Keratinocyte (primary cell): ENCODE data around the gene OAS3. TPM values are rescaled to one million over a fixed set of nuclear protein-coding genes. Genes with fewer than 3 reads are reported as not detected.

Experiments
- DNase-seq: peaks from one replicate; pipeline ENCODE4 v3.0.0-alpha.2; 2011; ENCODE audit warnings: low read depth, missing footprints, low spot score
- FAIRE-seq: peaks from 2 replicates; lab custom pipeline; 2011; peaks lifted over from hg19 to GRCh38; lab: Jason Lieb, UNC
- H2AFZ ChIP-seq: 2 replicates; pipeline ENCODE4 v1.6.0; 2012; ENCODE audit warnings: low read length, control low read depth, inconsistent platforms; ENCODE audit not compliant: control insufficient read depth
- H3K27ac ChIP-seq: 2 replicates; pipeline ENCODE4 v1.5.1; 2011; ENCODE audit warnings: low read length; ENCODE audit not compliant: control insufficient read depth, insufficient read depth
- H3K27me3 ChIP-seq: 3 replicates; pipeline ENCODE4 v1.6.0; 2011; ENCODE audit warnings: low read length; ENCODE audit not compliant: control insufficient read depth, insufficient read depth; ENCODE audit errors: extremely low read depth
- H3K36me3 ChIP-seq, 2 experiments: 2 replicates in 1 of 2; 3 replicates in 1 of 2; pipeline ENCODE4 v1.5.1; 2011; ENCODE audit warnings: low read length in 2 of 2, mild to moderate bottlenecking in 1 of 2; ENCODE audit not compliant: control insufficient read depth in 2 of 2, insufficient read depth in 2 of 2; ENCODE audit errors: extremely low read depth in 1 of 2
- H3K4me1 ChIP-seq: 3 replicates; pipeline ENCODE4 v1.5.1; 2011; ENCODE audit warnings: low read length; ENCODE audit not compliant: control insufficient read depth, insufficient read depth; ENCODE audit errors: extremely low read depth
- H3K4me2 ChIP-seq: 3 replicates; pipeline ENCODE4 v1.6.0; 2011; ENCODE audit warnings: low read depth, low read length; ENCODE audit not compliant: control insufficient read depth, insufficient read depth; ENCODE audit errors: extremely low read depth
- H3K4me3 ChIP-seq, 3 experiments: fragments of 200-600 bp in 1 of 3; sonication (generic) in 1 of 3; 2 replicates in 2 of 3; 3 replicates in 1 of 3; pipeline ENCODE4 v1.5.1; 2011 to 2016; ENCODE audit warnings: low read length in 3 of 3, mild to moderate bottlenecking in 3 of 3, control low read depth in 2 of 3, inconsistent platforms in 1 of 3, low read depth in 1 of 3, mixed read lengths in 1 of 3, mixed run types in 1 of 3, moderate library complexity in 1 of 3; ENCODE audit not compliant: control insufficient read depth in 2 of 3, insufficient read depth in 2 of 3; ENCODE audit errors: extremely low read depth in 1 of 3
- H3K79me2 ChIP-seq: 2 replicates; pipeline ENCODE4 v1.6.0; 2012; ENCODE audit warnings: low read length; ENCODE audit not compliant: control insufficient read depth, insufficient read depth
- H3K9ac ChIP-seq: 3 replicates; pipeline ENCODE4 v1.6.0; 2011; ENCODE audit warnings: low read length; ENCODE audit not compliant: control insufficient read depth, insufficient read depth; ENCODE audit errors: extremely low read depth
- H3K9me1 ChIP-seq: 3 replicates; pipeline ENCODE4 v1.6.0; 2011; ENCODE audit warnings: low read length; ENCODE audit not compliant: control insufficient read depth, insufficient read depth; ENCODE audit errors: extremely low read depth
- H3K9me3 ChIP-seq: 2 replicates; pipeline ENCODE4 v1.5.1; 2012; ENCODE audit warnings: low read depth, low read length; ENCODE audit not compliant: control insufficient read depth
- H4K20me1 ChIP-seq: 3 replicates; pipeline ENCODE4 v1.6.0; 2011; ENCODE audit warnings: low read length; ENCODE audit not compliant: control insufficient read depth, insufficient read depth; ENCODE audit errors: extremely low read depth
- CTCF ChIP-seq, 3 experiments: IDR thresholded peaks in 1 of 3; conservative IDR thresholded peaks in 1 of 3; optimal IDR thresholded peaks in 1 of 3; 2 replicates in 2 of 3; 3 replicates in 1 of 3; pipeline versions ENCODE3 to v1.5.1; 2011; ENCODE audit warnings: low read length in 3 of 3, mild to moderate bottlenecking in 3 of 3, moderate library complexity in 2 of 3, control low read depth in 1 of 3, inconsistent platforms in 1 of 3; ENCODE audit not compliant: insufficient read depth in 2 of 3; ENCODE audit errors: extremely low read depth in 1 of 3
- EZH2 ChIP-seq: IDR thresholded peaks from one replicate; pipeline ENCODE4 v1.6.1; 2012; ENCODE audit warnings: inconsistent platforms, mild to moderate bottlenecking, low read length, moderate library complexity
- dilution Hi-C: fragments of 300-500 bp; cut with MboI; formaldehyde crosslinking; loops from one replicate; pipeline ENCODE4 v1.7.0; 2020; ENCODE audit warnings: low sequenced_read_pairs; ENCODE audit not compliant: extremely low pct_ligation_motif_present
- polyA plus RNA-seq, 5 experiments: library from polyadenylated mRNA; depleted of rRNA in 3 of 5; stranded (reverse) in 3 of 5; stranded (forward) in 1 of 5; unstranded in 1 of 5; fragments of >200 nt; gene quantifications; 1 replicate in 1 of 5; 2 replicates in 3 of 5; 3 replicates in 1 of 5; pipeline versions ENCODE4 v1.2.1 to v1.2.3, GENCODE V29; 2011 to 2012; ENCODE audit warnings: missing spikeins in 2 of 5, low read depth in 1 of 5, low replicate concordance in 1 of 5

Gene OAS3
- polyA plus RNA-seq, 1 donor (not counting 4 experiments of a cell fraction or from before 2014, with no cell fraction given): 59.2 TPM

GRCh38 chr12:112939761-112940381 lies 1.6 kb downstream of the OAS3 start:
- no peak overlapping the region for H2AFZ ChIP-seq
- H3K79me2 ChIP-seq: peaks cover 43% of the 10 kb centered on the region
- H3K4me1 ChIP-seq: peaks cover 38% of the 10 kb centered on the region
- H3K27ac ChIP-seq: no peak overlapping the region
- peak overlapping the region; percentile 88 for H3K9ac ChIP-seq
- H3K9me1 ChIP-seq: no peaks in the 10 kb centered on the region
- DNase-seq: no peak
- peak overlapping the region in 2 of 3 experiments; percentile 66 to 82 for H3K4me3 ChIP-seq
- H3K27me3 ChIP-seq: no peaks in the 10 kb centered on the region
- peak in 1 of 3 experiments; percentile 7 for TF ChIP-seq CTCF (optimal IDR thresholded peaks at IDR 0.05 in 1 of 3, IDR thresholded peaks at IDR 0.05 in 1 of 3, conservative IDR thresholded peaks at IDR 0.05 in 1 of 3; ENCODE audit: extremely low read depth in 1 of 3, insufficient read depth in 2 of 3, low read length in 3 of 3)
- no peak for TF ChIP-seq EZH2
- no peaks in the 10 kb centered on the region for H4K20me1 ChIP-seq
- peaks cover 8 to 26% of the 10 kb centered on the region in 2 experiments for H3K36me3 ChIP-seq
- peak overlapping the region; percentile 93 for H3K4me2 ChIP-seq
- FAIRE-seq: no peak
- dilution Hi-C loops: no loop called here
- no peaks in the 10 kb centered on the region for H3K9me3 ChIP-seq

- Histone ChIP-seq H3K27me3 (no peaks in the 10 kb centered on the region), H3K9me3 (no peaks in the 10 kb centered on the region), H2AFZ (no peak overlapping the region), H3K9ac (no peak overlapping the region), H3K36me3 (peaks cover 11 to 29% of the 10 kb centered on the region in 2 experiments), H4K20me1 (no peaks in the 10 kb centered on the region), H3K9me1 (no peaks in the 10 kb centered on the region), H3K4me2 (no peak overlapping the region), H3K4me3 (no peak overlapping the region), H3K4me1 (peaks cover 26% of the 10 kb centered on the region), H3K79me2 (peaks cover 43% of the 10 kb centered on the region), H3K27ac (no peak overlapping the region)
- FAIRE-seq (no peak), DNase-seq (no peak)
- dilution Hi-C loops: no loop called here
- TF ChIP-seq EZH2 (no peak), CTCF (optimal IDR thresholded peaks at IDR 0.05 in 1 of 3, IDR thresholded peaks at IDR 0.05 in 1 of 3, conservative IDR thresholded peaks at IDR 0.05 in 1 of 3; ENCODE audit: extremely low read depth in 1 of 3, insufficient read depth in 2 of 3, low read length in 3 of 3) (no peak)
Measured at GRCh38 chr12:112941528-112942335, 3.5 kb downstream of the OAS3 start.
